Lower lobe of right lung (tissue), 2 donors: ENCODE measurements around the gene RNF44. TPM values are rescaled to one million over a fixed set of nuclear protein-coding genes. Genes with fewer than 3 reads are reported as not detected.

ENCODE experiments used
- ATAC-seq, 2 donors: fragments of 200-7000 bp; cut with Tn5 transposase; one replicate each; pipeline ENCODE4 v1.9.1; 2020 to 2022; ENCODE audit warnings: mild to moderate bottlenecking in 2 of 2, moderate library complexity in 2 of 2
- DNase-seq: peaks from one replicate; pipeline ENCODE4 v3.0.0-alpha.2; 2020
- H3K27ac ChIP-seq: fragments of 200-600 bp; one replicate; pipeline ENCODE4 v1.8.0; 2022
- H3K27me3 ChIP-seq: fragments of 200-600 bp; one replicate; pipeline ENCODE4 v1.8.0; 2022; ENCODE audit warnings: low read depth
- H3K36me3 ChIP-seq: fragments of 200-600 bp; one replicate; pipeline ENCODE4 v1.8.0; 2022; ENCODE audit warnings: mild to moderate bottlenecking
- H3K4me1 ChIP-seq: fragments of 200-600 bp; one replicate; pipeline ENCODE4 v1.8.0; 2022
- H3K4me3 ChIP-seq: fragments of 200-600 bp; one replicate; pipeline ENCODE4 v1.8.0; 2022; ENCODE audit warnings: mild to moderate bottlenecking
- H3K9me3 ChIP-seq: fragments of 200-600 bp; one replicate; pipeline ENCODE4 v1.8.0; 2022
- CTCF ChIP-seq: fragments of 200-600 bp; IDR thresholded peaks from one replicate; pipeline ENCODE4 v1.8.0; 2022; ENCODE audit warnings: antibody characterized with exemption, mild to moderate bottlenecking
- intact Hi-C: fragments of 100-400 bp; cut with DNase I; formaldehyde crosslinking; loops from one replicate; pipeline ENCODE4 v1.11.0; 2022
- total RNA-seq: library from RNA; stranded (reverse); fragmentation: NEBNext Ultra II Directional; extraction: Animal tissue kit (Norgen Biotek cat#: 25700); gene quantifications from one replicate; pipeline ENCODE4 v1.2.1, GENCODE V29; 2021
- donor health status: DM: no; HTN: yes; CAD: no; lungs with severe emphysema.

The RNF44 gene
- total RNA-seq, 1 donor from 2014 or later = 55.1 TPM

- Histone ChIP-seq H3K27me3 (no peaks in the 10 kb centered on the region), H3K36me3 (no peaks in the 10 kb centered on the region), H3K4me1 (peaks cover 26% of the 10 kb centered on the region), H3K4me3 (no peak overlapping the region), H3K27ac (no peak overlapping the region), H3K9me3 (no peaks in the 10 kb centered on the region)
- DNase-seq (no peak), ATAC-seq (no peak)
- intact Hi-C loops = no loop called here
- no peak for TF ChIP-seq CTCF
Measured at GRCh38 chr5:176545737-176546509, 8.7 kb upstream of the RNF44 start.

- Histone ChIP-seq H3K4me3 (no peak overlapping the region), H3K27me3 (no peaks in the 10 kb centered on the region), H3K9me3 (no peaks in the 10 kb centered on the region), H3K27ac (no peak overlapping the region), H3K36me3 (no peaks in the 10 kb centered on the region), H3K4me1 (peaks cover 32% of the 10 kb centered on the region)
- intact Hi-C loops = no loop called here
- no peak for DNase-seq
- TF ChIP-seq CTCF = no peak
- ATAC-seq = no peak
Measured at GRCh38 chr5:176545388-176545736, 8.2 kb upstream of the RNF44 start.

DNA sequence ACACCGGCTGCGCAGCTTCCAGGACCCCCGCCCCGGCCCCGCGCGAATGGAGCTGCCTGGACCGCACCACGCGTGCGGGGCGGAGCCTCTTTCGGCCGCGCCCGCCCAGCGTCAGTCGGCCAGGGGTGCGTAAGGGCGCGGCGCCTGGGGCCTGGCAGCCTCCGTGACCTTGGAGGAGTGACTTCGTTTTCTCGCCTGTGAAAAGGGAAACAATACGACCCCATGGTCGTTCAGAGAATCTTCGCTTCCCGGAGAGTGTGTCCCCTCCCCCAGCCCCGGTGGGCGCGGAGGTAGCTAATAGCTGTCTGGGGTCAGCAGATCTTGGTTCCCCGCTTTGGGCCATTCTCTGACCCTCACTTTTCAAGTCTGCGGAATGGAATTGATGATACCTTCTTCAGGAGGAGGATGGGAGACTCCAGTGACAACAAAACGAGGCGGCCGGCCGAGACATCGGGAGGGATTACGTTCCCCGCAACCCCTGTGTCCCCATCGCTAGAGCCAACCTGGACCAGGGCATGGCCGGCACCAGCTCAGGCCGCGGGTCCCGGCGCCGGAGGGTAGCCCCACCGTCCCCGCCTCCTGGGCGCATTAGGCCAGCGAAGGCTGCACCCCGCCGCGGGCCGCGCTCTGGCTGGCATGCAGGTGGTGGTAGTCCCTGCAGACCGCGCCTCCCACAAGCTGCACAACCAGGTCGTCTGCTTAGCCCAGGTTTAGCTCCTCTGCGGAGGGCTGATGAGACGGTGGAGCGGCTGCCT lies 6.4 kb upstream of the RNF44 start:
- peak; percentile 87 for DNase-seq

GRCh38 chr5:176542596-176543427 lies 5.6 kb upstream of the RNF44 start:
- H3K4me1 ChIP-seq = peaks cover 47% of the 10 kb centered on the region
- intact Hi-C loops = no loop called here

More for the DNA sequence above, 6.4 kb upstream of the RNF44 start:
- Histone ChIP-seq H3K9me3 (no peaks in the 10 kb centered on the region), H3K36me3 (no peaks in the 10 kb centered on the region), H3K4me3 (peak overlapping the region; percentile 76), H3K27me3 (no peaks in the 10 kb centered on the region), H3K4me1 (peaks cover 40% of the 10 kb centered on the region), H3K27ac (peak overlapping the region; percentile 78)
- TF ChIP-seq CTCF = no peak
- intact Hi-C loops = no loop called here
- peak; percentile 89 to 90 for ATAC-seq

More at GRCh38 chr5:176542596-176543427, 5.6 kb upstream of the RNF44 start:
- no peaks in the 10 kb centered on the region for H3K36me3 ChIP-seq
- no peaks in the 10 kb centered on the region for H3K9me3 ChIP-seq
- no peak for DNase-seq
- no peaks in the 10 kb centered on the region for H3K27me3 ChIP-seq
- no peak for TF ChIP-seq CTCF
- peak overlapping the region; percentile 76 for H3K4me3 ChIP-seq
- peak; percentile 48 to 57 for ATAC-seq
- H3K27ac ChIP-seq = peak overlapping the region; percentile 79
